SK-N-SH treated with all-trans-retinoic acid at 6 μM for 48 hours (cell line): ENCODE measurements around the gene TDRD12.
"Not testable (repeated sequence)": the region's sequence is repeated elsewhere in the genome, so short reads cannot be mapped to it uniquely, and the experiment has no call there.

Source experiments
- ATAC-seq: fragments of 200-7000 bp; cut with Tn5 transposase; 3 replicates; pipeline ENCODE4 v1.9.1; 2020; ENCODE audit warnings: mild to moderate bottlenecking, moderate library complexity
- ARNTL ChIP-seq: fragments of 450-650 bp; formaldehyde crosslinking; IDR thresholded peaks from 2 replicates; pipeline ENCODE4 v1.5.0; 2020; ENCODE audit warnings: low read depth, mild to moderate bottlenecking, moderate library complexity, borderline replicate concordance
- BACH2 ChIP-seq: fragments of 250-450 bp; sonication (Bioruptor Pico); IDR thresholded peaks from 2 replicates; pipeline ENCODE4 v1.9.0; 2021; ENCODE audit warnings: mild to moderate bottlenecking, borderline replicate concordance
- CSDC2 ChIP-seq: fragments of 250-450 bp; sonication (Bioruptor Pico); IDR thresholded peaks from 2 replicates; pipeline ENCODE4 v1.5.0; 2020; ENCODE audit warnings: mild to moderate bottlenecking, moderate library complexity
- ESRRG ChIP-seq: fragments of 250-450 bp; sonication (Bioruptor Pico); IDR thresholded peaks from 2 replicates; pipeline ENCODE4 v1.6.1; 2021; ENCODE audit warnings: mild to moderate bottlenecking
- GLIS3 ChIP-seq: fragments of 250-450 bp; sonication (Bioruptor Pico); IDR thresholded peaks from 2 replicates; pipeline ENCODE4 v1.5.0; 2020; ENCODE audit warnings: mild to moderate bottlenecking, moderate library complexity
- ISL1 ChIP-seq: fragments of 250-450 bp; sonication (Bioruptor Pico); IDR thresholded peaks from 2 replicates; pipeline ENCODE4 v2.1.2; 2022; ENCODE audit warnings: mild to moderate bottlenecking, moderate library complexity
- OSR1 ChIP-seq: fragments of 250-450 bp; sonication (Bioruptor Pico); IDR thresholded peaks from 2 replicates; pipeline ENCODE4 v1.8.0; 2022; ENCODE audit warnings: moderate library complexity, mild to moderate bottlenecking, inconsistent platforms
- PPARA ChIP-seq: fragments of 250-450 bp; sonication (Bioruptor Pico); IDR thresholded peaks from 2 replicates; pipeline ENCODE4 v1.5.0; 2020; ENCODE audit warnings: mild to moderate bottlenecking, borderline replicate concordance
- RARB ChIP-seq: fragments of 250-450 bp; sonication (Bioruptor Pico); IDR thresholded peaks from 2 replicates; pipeline ENCODE4 v1.8.0; 2021; ENCODE audit warnings: mild to moderate bottlenecking, moderate library complexity
- SNAI2 ChIP-seq: fragments of 250-450 bp; sonication (Bioruptor Pico); IDR thresholded peaks from 2 replicates; pipeline ENCODE4 v1.5.0; 2020; ENCODE audit warnings: mild to moderate bottlenecking, moderate library complexity
- TCF4 ChIP-seq: fragments of 250-450 bp; sonication (Bioruptor Pico); IDR thresholded peaks from 2 replicates; pipeline ENCODE4 v1.8.0; 2021; ENCODE audit warnings: mild to moderate bottlenecking, moderate library complexity, borderline replicate concordance
- TOX ChIP-seq: fragments of 250-450 bp; sonication (Bioruptor Pico); IDR thresholded peaks from 2 replicates; pipeline ENCODE4 v1.8.0; 2021; ENCODE audit warnings: mild to moderate bottlenecking, moderate library complexity, borderline replicate concordance
- ZC3H10 ChIP-seq: fragments of 250-450 bp; sonication (Bioruptor Pico); IDR thresholded peaks from 2 replicates; pipeline ENCODE4 v1.5.1; 2021; ENCODE audit warnings: mild to moderate bottlenecking, moderate library complexity
- ZFP3 ChIP-seq: fragments of 250-450 bp; sonication (Bioruptor Pico); IDR thresholded peaks from 2 replicates; pipeline ENCODE4 v1.5.0; 2020; ENCODE audit warnings: mild to moderate bottlenecking, moderate library complexity
- ZFP30 ChIP-seq: fragments of 450-650 bp; formaldehyde crosslinking; IDR thresholded peaks from 2 replicates; pipeline ENCODE4 v1.5.0; 2022; ENCODE audit warnings: mild to moderate bottlenecking, moderate library complexity
- ZNF565 ChIP-seq: fragments of 450-650 bp; formaldehyde crosslinking; conservative IDR thresholded peaks from 2 replicates; pipeline ENCODE4 v1.5.0; 2020; ENCODE audit warnings: low read depth, mild to moderate bottlenecking, moderate library complexity
- ZNF70 ChIP-seq: fragments of 450-650 bp; formaldehyde crosslinking; IDR thresholded peaks from 2 replicates; pipeline ENCODE4 v1.5.0; 2020; ENCODE audit warnings: mild to moderate bottlenecking, moderate library complexity
- ZNF8 ChIP-seq: fragments of 450-650 bp; formaldehyde crosslinking; IDR thresholded peaks from 2 replicates; pipeline ENCODE4 v1.5.0; 2020; ENCODE audit warnings: mild to moderate bottlenecking, moderate library complexity
- TF ChIP-seq, protein P1 (sequence below): fragments of 250-450 bp; sonication (Bioruptor Pico); IDR thresholded peaks from 2 replicates; pipeline ENCODE4 v1.8.0; 2021; ENCODE audit warnings: low read depth, mild to moderate bottlenecking, moderate library complexity, borderline replicate concordance
- TF ChIP-seq, protein P2 (sequence below): fragments of 250-450 bp; sonication (Bioruptor Pico); IDR thresholded peaks from 2 replicates; pipeline ENCODE4 v1.8.0; 2020; ENCODE audit warnings: mild to moderate bottlenecking, moderate library complexity, borderline replicate concordance
- TF ChIP-seq, protein P3 (sequence below): fragments of 250-450 bp; sonication (Bioruptor Pico); IDR thresholded peaks from 2 replicates; pipeline ENCODE4 v1.5.1; 2021; ENCODE audit warnings: mild to moderate bottlenecking, moderate library complexity
- TF ChIP-seq, protein P4 (sequence below): fragments of 250-450 bp; sonication (Bioruptor Pico); IDR thresholded peaks from 2 replicates; pipeline ENCODE4 v1.5.0; 2020; ENCODE audit warnings: mild to moderate bottlenecking, moderate library complexity

Gene TDRD12

DNA sequence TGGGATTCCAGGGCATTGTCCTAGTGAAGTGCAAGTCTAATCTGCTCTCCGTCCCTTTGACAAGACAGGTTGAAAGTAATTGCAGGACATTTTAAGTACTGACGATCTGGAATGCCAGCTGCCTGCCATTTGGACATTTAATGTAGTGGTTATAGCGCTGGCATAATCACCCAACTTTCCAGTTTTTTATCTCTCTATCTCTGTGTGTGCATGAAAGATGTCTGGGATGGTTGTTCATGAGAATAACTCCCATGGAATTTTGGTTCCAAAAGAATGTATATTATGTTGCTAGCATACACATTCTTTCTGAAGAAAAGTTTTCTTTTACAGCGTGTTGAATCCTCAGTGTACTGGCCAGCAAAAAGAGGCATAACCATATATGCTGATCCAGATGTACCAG lies 53.6 kb downstream of the TDRD12 start:
- no peak for ATAC-seq

DNA sequence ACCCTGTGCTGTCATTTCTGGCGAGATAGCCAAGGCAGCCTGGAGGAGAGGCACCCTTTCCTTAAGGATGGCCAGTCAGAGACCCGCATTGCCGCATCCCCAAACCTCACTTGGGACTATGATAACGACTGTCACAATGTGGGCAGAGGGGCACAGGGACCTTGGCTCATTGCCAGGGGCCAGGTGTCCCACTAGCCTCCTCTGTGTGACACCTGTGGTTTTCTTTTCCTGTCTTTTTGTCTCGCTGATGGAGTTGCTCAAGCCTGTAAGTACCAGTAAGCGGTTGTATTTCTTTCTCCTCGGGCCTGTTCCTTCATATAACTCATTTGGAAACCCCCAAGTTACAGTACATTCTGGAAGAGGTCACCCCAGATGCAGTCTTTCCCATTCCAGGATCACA lies 59.5 kb downstream of the TDRD12 start:
- TF ChIP-seq, protein P1, sequence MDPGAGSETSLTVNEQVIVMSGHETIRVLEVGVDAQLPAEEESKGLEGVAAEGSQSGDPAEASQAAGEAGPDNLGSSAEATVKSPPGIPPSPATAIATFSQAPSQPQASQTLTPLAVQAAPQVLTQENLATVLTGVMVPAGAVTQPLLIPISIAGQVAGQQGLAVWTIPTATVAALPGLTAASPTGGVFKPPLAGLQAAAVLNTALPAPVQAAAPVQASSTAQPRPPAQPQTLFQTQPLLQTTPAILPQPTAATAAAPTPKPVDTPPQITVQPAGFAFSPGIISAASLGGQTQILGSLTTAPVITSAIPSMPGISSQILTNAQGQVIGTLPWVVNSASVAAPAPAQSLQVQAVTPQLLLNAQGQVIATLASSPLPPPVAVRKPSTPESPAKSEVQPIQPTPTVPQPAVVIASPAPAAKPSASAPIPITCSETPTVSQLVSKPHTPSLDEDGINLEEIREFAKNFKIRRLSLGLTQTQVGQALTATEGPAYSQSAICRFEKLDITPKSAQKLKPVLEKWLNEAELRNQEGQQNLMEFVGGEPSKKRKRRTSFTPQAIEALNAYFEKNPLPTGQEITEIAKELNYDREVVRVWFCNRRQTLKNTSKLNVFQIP: no peak
- TF ChIP-seq ISL1 (no peak), TOX (CRISPR knock-in tag) (no peak), RARB (no peak), ZC3H10 (CRISPR knock-in tag) (no peak), CSDC2 (CRISPR knock-in tag) (no peak), ARNTL (no peak), TCF4 (CRISPR knock-in tag) (no peak), ZNF8 (CRISPR knock-in tag) (no peak), ZFP30 (no peak), SNAI2 (CRISPR knock-in tag) (no peak), PPARA (CRISPR knock-in tag) (no peak), ZNF70 (no peak)
- TF ChIP-seq, protein P2, sequence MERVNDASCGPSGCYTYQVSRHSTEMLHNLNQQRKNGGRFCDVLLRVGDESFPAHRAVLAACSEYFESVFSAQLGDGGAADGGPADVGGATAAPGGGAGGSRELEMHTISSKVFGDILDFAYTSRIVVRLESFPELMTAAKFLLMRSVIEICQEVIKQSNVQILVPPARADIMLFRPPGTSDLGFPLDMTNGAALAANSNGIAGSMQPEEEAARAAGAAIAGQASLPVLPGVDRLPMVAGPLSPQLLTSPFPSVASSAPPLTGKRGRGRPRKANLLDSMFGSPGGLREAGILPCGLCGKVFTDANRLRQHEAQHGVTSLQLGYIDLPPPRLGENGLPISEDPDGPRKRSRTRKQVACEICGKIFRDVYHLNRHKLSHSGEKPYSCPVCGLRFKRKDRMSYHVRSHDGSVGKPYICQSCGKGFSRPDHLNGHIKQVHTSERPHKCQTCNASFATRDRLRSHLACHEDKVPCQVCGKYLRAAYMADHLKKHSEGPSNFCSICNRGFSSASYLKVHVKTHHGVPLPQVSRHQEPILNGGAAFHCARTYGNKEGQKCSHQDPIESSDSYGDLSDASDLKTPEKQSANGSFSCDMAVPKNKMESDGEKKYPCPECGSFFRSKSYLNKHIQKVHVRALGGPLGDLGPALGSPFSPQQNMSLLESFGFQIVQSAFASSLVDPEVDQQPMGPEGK (CRISPR knock-in tag): no peak

More for the DNA sequence above, 53.6 kb downstream of the TDRD12 start:
- TF ChIP-seq OSR1 (CRISPR knock-in tag) (no peak), PPARA (CRISPR knock-in tag) (no peak), TOX (CRISPR knock-in tag) (no peak), CSDC2 (CRISPR knock-in tag) (no peak), ZNF70 (no peak), ZNF565 (CRISPR knock-in tag) (no peak), BACH2 (CRISPR knock-in tag) (no peak), RARB (no peak), ZNF8 (CRISPR knock-in tag) (no peak), ZFP3 (CRISPR knock-in tag) (no peak), ESRRG (CRISPR knock-in tag) (no peak), ARNTL (no peak)
- TF ChIP-seq, protein P1: no peak
- TF ChIP-seq, protein P3, sequence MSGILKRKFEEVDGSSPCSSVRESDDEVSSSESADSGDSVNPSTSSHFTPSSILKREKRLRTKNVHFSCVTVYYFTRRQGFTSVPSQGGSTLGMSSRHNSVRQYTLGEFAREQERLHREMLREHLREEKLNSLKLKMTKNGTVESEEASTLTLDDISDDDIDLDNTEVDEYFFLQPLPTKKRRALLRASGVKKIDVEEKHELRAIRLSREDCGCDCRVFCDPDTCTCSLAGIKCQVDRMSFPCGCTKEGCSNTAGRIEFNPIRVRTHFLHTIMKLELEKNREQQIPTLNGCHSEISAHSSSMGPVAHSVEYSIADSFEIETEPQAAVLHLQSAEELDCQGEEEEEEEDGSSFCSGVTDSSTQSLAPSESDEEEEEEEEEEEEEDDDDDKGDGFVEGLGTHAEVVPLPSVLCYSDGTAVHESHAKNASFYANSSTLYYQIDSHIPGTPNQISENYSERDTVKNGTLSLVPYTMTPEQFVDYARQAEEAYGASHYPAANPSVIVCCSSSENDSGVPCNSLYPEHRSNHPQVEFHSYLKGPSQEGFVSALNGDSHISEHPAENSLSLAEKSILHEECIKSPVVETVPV (CRISPR knock-in tag): no peak

DNA sequence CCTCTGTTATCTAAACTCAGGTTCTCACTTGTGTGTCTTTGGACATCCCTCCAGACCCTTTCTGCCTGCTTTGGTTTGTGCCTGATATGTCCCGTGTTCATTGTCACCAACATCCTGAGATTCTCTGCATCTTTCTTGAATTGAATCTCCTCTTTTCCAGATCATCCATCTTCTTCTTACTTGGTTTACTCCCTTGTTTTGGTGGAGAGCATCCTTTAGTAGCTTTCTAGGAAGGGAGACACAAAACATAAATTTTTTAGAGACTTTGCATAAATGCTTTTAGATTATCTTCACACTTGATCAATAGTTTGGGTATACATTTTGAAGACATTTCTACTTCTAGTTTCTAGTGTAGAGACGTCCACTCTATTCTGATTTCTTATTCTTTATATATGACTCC lies 61.7 kb downstream of the TDRD12 start:
- TF ChIP-seq, protein P4, sequence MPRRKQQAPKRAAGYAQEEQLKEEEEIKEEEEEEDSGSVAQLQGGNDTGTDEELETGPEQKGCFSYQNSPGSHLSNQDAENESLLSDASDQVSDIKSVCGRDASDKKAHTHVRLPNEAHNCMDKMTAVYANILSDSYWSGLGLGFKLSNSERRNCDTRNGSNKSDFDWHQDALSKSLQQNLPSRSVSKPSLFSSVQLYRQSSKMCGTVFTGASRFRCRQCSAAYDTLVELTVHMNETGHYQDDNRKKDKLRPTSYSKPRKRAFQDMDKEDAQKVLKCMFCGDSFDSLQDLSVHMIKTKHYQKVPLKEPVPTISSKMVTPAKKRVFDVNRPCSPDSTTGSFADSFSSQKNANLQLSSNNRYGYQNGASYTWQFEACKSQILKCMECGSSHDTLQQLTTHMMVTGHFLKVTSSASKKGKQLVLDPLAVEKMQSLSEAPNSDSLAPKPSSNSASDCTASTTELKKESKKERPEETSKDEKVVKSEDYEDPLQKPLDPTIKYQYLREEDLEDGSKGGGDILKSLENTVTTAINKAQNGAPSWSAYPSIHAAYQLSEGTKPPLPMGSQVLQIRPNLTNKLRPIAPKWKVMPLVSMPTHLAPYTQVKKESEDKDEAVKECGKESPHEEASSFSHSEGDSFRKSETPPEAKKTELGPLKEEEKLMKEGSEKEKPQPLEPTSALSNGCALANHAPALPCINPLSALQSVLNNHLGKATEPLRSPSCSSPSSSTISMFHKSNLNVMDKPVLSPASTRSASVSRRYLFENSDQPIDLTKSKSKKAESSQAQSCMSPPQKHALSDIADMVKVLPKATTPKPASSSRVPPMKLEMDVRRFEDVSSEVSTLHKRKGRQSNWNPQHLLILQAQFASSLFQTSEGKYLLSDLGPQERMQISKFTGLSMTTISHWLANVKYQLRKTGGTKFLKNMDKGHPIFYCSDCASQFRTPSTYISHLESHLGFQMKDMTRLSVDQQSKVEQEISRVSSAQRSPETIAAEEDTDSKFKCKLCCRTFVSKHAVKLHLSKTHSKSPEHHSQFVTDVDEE (CRISPR knock-in tag): no peak
- TF ChIP-seq, protein P2 (CRISPR knock-in tag): no peak
- TF ChIP-seq ARNTL: no peak
- no peak for TF ChIP-seq BACH2 (CRISPR knock-in tag)
- no peak for TF ChIP-seq ZNF70
- TF ChIP-seq TCF4 (CRISPR knock-in tag): no peak
- no peak for TF ChIP-seq CSDC2 (CRISPR knock-in tag)
- TF ChIP-seq, protein P3 (CRISPR knock-in tag): no peak
- no peak for TF ChIP-seq GLIS3
- no peak for TF ChIP-seq ZFP3 (CRISPR knock-in tag)
- TF ChIP-seq ZNF565 (CRISPR knock-in tag): no peak
- no peak for TF ChIP-seq ESRRG (CRISPR knock-in tag)
- no peak for ATAC-seq

More for the DNA sequence above, 59.5 kb downstream of the TDRD12 start:
- no peak for ATAC-seq

DNA sequence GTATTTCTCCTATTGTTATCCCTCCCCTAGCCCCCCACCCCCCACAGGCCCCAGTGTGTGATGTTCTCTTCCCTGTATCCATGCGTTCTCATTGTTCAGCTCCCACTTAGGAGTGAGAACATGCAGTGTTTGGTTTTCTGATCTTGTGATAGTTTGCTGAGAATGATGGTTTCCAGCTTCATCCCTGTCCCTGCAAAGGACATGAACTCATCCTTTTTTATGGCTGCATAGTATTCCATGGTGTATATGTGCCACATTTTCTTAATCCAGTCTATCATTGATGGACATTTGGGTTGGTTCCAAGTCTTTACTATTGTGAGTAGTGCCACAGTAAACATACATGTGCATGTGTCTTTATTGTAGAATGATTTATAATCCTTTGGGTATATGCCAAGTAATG lies 62.5 kb downstream of the TDRD12 start:
- ATAC-seq: not testable (repeated sequence)

DNA sequence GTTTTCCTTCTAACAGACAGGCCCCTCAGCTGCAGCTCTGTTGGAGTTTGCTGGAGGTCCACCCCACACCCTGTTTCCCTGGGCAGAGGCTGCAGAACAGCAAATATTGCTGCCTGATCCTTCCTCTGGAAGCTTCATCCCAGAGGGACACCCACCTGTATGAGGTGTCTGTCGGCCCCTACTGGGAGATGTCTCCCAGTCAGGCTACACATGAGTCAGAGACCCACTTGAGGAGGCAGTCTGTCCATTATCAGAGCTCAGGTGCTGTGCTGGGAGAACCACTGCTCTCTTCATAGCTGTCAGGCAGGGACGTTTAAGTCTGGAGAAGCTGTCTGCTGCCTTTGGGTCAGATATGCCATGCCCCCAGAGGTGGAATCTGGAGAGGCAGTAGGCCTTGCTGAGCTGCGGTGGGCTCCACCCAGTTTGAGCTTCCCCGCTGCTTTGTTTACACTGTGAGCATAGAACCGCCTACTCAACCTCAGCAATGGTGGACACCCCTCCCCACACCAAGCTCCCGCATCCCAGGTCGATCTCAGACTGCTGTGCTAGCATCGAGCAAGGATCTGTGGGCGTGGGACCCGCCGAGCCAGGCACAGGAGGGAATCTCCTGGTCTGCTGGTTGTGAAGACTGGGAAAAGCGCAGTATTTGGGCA lies 67.7 kb downstream of the TDRD12 start:
- not testable (repeated sequence) for ATAC-seq
